Stimulated activated CD8-positive, alpha-beta memory T cell treated with anti-CD3 and anti-CD28 coated beads, Interleukin-15, amount 100 ng/mL, for 4 hours (primary cell): ENCODE results near the gene HERC3.

ENCODE experiments used
- DNase-seq, 2 donors: peaks; one replicate each; pipeline ENCODE4 v3.0.0-alpha.2; 2020; ENCODE audit warnings: low read depth in 2 of 2

Gene HERC3

DNA sequence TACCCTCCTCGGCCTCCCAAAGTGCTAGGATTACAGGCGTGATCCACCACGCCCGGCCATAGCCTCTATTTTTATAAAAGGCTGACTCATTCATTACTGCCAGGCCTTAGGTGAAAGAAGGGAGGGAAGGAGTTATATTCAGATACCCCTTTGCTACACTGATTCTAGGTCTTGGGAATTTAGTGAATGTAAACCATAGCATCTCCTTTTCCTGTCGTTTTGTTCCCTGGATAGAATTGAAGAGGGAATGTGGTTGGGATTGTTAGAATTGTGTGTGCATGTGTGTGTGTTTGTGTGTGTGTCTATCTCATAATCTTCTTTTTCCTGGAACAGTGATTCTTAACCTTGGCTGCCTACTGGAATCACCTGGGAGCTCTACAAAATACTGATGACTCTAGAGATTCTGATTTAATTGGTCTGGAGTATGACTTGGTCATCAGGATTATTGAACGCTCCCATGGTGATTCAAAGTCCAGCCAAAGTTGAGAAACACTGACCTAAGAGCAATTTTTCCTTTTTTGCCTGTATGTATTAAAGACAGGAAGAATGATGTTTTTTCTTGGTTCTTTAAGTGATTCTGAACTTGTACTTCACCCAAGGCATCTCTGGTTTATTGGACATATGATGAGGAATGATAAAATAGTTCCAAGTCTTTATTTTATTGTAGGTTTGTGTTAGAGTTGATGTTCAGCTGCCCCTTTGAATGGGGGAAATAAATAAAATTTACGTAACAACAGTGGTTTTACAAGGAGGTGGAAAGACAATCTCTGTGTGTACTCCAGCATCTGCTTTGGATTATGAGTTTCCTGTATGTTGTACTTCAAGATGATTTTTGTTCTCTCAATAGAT lies 68.4 kb downstream of the HERC3 start:
- DNase-seq, result no peak

DNA sequence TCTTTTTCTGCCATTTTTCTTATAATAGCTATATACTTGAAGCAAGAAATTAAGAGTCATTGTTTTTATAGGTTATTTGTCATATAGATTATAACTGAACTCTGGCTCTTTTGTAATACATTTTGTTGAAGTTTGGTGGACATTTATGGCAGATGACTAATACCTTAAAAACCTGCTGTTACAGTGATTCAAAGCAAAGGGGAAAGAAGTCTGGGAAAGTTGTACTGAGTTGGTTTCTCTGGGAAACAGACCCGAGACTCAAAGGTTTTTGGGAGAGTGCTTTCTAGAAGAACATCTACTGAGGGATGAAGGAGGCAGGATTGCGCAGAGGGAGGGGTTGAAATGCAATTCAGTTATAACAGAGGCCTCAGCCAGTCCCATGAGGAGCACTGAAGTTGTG lies 69.5 kb downstream of the HERC3 start:
- no peak for DNase-seq

DNA sequence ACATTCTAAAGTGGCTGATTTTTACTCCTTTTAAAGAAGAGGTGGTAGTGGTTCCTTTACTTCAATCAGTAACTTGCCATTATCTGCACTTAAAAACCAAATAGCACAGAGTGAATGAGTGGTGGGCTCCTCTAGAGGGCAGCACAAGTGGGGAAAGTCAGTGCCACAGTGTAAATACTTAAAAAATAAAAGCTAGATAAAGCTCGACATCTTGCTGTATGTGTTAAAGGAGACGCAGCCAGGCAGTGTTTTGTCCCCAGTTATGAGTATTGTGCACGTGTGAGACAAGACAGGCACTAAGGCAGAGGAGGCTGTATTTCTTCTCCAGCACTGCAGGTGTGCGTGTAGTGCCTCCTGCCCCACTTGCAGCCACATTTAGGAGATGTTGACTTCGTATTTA lies 80.7 kb downstream of the HERC3 start:
- DNase-seq, result no peak

DNA sequence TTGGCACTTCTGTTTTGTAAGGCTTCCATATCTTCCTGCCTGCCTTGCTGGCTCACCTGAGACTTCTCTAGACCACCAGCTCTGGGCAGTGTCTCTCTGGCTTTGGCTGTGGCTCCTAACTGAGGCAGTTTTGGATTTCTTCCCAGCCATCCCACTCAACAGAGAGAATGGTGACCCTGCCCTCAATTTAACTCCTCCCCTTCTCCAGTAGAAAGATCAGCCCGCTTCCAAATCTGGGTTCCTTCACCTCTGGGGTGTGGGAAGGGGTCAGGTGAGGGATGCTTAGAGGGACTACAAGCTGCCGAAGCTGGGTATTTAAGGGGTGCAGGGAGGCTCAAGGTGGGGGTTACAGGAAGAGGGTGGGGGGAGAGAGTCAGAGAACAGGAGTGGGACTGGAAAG lies 81.6 kb downstream of the HERC3 start:
- DNase-seq, result no peak

DNA sequence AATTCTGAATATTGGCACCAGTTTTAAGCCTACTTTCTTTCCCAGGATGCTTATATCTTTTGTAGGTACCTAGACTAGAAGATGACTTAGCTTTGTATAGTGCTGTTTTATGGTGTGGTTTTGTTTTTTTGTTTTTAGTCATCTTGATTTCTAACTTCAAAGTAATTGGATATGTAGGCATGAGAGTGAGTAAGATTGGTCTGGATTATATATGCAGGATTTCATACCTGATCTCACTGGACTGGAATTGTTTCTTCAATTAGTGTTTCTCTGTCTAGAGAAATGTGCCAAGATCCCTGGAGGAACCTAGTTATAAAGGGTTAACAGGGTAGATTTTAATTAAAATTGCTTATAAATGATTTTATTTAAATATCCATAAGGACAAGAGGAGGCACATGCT lies 82.3 kb downstream of the HERC3 start:
- no peak for DNase-seq

DNA sequence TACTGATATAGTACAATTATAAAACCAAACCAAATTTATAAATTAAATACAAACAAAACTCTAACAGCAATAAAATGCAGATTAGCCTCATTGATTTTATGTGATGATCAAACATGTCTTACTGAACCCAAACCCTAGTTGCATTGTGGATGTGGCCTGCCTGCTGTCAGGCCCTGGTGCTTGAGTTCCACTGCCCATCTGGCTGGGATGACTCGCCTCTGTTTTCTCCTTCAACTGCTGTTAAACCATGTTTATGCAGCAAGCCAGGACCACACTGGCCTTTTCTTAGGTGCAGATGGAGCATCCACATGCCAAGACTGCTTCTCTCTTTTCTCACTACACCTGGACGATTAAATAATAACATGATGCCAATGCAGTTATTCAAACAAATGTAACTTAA lies 82.7 kb downstream of the HERC3 start:
- no peak for DNase-seq

DNA sequence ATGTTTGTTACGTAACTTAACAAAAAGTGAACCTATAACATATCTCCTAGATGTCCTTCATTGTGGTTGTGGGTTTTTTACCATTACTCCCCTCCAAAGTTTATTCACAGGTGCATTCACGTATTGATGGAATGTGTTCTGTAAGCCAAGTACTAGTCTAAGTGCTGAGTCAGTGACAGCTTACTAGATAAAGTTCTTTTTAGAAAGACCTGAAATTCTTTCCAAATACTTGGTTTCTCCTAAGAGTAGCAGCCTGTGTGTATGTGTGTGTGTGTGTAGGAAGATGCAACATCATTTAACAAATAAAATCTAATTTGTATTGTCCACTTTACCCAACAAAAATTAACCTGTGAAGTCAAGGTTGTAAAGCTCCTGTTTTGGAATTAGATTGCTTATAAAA lies 83.3 kb downstream of the HERC3 start:
- DNase-seq, result no peak

DNA sequence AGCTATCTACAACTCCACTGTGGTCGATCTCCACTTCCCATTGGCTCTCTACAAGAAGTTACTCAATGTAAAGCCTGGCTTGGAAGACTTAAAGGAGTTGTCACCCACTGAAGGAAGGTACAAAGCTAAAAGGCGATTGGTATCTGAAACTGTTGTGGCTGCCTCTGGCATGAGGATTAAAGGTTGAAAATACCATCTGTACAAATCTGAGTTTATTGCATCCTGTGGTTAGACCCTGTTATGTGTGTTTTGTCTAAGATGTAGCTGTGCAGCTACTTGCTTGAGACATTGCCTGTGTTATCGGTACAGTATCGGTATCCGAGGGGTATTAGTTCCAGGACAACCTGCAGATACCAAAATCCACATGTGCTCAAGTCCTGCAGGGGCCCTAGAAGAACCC lies 88.9 kb downstream of the HERC3 start:
- DNase-seq, result no peak

DNA sequence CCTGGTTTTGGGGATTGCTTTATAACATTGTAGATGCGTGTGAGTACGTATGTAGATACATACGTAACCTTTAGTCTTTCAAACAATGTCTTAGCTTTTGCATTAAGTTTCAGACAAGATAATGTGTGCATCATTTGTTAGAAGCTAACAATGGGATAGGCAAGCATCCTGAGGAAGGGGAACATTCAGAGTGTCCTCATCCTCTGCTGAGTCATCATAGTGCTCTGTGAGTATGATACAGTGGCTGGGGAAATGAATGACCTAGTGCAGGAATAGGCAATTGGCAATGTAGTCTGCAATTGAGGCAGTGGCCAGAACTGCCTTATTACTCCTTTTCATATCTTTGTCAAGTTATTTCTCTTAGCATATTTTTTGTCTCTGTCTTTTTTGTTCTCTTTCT lies 98.1 kb downstream of the HERC3 start:
- DNase-seq, result no peak

DNA sequence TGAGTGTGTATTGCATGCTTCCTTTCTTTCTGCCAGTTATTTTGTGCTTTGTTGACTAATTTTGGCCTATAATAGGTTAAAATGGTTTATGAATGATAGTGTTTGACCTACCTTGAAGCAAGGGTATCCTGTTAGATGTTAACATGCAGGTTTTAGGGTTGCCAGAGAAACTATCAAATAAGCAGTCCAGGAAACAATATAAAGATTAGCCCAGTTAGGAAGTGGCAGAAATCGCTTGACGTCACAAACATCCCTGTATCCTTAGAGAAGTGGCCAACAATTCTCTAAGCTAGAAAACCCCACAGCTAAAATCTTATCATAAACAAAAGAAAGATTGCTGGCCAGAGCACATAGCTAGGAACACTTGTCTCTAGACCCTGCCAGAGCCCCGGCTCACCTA lies 101.5 kb downstream of the HERC3 start:
- no peak for DNase-seq

DNA sequence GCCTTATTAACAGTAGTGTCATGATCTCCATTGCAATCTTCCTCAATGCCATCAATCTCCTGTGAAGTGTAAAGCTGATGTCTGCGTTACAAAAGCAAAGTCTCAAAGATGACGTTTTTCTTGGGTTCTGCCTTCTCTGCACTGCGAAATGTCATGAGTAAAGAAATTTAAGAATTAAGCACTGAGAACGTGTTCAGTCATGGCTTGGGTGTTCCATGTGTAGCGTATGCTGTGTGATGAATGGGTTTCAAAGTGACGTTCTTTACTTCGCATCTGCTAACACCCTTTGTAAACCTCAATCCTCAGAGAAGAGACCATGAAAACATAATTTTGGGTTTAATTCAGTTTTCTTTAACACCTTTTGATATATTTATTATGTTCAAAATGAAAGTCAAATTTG lies 104.3 kb downstream of the HERC3 start:
- no peak for DNase-seq

DNA sequence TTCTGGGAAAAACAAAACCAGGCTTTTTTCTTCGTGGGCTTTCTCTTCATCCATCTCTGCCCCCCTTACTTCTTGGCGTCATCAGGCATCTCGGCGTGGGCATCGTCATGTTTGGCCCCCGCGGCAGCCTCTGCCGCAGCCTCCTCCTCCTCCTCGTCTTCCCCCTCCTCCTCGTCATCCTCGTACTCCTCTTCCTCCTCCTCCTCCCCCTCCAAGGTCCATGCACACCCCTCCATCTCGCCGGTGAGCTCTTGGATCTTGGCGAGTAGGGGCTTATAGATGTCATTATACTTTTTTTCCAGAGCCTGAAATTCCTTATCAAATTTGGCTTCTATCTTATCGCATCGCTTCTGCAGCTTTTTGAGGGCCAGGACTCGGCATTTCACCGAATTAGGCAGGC lies 104.9 kb downstream of the HERC3 start:
- DNase-seq, result no peak

DNA sequence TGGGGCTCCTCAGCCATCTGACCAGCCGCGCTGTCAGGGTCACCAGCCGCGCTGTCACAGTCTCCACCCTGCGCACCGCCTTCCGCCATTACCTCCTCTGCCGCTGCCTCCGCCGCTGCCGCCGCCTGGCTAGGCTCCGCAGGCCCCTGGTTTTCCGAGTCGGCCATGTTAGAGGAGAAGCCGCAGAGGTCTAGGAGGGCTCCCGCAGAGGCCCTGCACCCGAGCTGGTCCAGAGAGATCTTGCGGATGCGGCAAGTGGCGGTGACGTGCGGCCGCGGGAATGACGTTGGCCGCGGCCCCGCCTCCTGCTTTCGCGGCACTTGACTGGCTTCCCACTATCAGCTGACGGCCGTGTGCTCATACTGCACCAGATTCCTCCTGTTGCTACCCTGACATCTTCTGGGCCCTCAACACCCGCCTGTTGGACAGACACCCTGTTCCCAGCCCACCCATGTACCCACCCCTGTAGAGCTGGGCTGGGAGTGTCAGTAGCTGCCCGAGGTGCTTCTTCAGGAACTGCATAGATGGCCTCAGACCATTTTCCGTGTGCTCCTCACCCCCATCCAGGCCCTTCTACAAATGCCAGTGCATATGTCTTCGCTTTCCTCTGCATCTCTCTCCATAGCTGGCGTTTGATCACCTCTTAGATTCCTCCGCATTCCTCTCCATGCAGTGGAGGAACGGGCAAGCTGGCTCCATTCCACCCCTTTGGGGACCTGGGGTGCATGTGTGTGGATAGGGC lies 105.5 kb downstream of the HERC3 start, which contains the start of gene NAP1L5:
NAP1L5 (minus strand) TSS at position 242 of the 742 bp plus-strand sequence; CDS start at position 167, 75 bp downstream.
- DNase-seq, result peak; percentile 10 to 47

DNA sequence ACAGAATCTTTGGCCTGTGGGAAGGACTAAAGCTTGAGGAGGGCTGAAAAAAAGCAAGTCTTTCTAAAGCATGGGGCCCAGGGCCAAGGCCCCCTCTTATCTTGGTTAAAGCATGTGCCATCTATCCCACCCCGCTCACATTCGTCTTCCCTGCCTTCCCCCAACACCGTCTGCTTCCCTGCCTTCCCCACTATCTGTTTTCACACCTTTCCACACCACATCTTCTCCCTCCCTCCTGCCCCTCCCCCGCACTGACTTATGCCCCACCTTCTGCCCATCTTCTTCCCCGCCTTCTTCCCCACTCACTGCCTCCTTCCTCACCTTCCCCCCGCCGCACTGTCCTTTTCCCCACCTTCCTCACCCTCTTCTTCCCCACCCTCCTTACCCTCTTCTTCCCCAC lies 106.2 kb downstream of the HERC3 start:
- no peak for DNase-seq

DNA sequence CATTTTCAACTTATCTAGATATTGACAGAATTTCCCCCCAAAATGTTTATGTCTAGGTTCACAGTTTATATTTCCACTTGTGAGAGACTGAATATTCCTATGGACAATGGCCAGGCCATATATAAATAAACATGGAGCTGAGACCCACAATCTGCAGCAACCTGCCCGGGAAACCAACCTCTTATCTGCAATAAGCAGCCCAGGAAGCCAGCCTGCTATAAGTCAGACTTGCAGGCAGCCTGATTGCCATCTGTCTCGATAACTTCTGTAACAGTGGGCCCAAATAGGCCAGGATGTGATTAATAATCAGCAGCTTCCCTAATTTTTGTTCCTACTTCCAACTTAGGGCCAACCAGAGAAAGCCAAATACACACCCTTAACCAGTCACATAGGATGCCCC lies 110.5 kb downstream of the HERC3 start:
- DNase-seq, result no peak

DNA sequence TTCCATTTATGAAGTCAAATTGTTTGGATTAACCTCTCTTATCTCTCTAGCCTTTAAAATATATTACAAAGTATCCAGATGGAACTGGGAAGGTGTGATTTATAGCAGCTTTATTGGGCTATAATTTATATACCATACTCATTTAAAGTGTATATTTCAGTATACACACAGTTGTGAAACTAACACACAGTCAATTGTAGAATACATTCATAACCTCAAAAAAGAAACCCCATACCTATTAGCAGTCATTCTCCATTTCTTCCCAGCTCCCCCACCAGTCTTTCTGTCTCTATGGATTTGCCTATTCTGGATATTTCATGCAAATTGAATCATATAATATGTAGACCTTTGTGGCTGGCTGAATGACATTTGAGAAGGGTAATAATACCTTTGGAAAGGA lies 112.9 kb downstream of the HERC3 start:
- no peak for DNase-seq

DNA sequence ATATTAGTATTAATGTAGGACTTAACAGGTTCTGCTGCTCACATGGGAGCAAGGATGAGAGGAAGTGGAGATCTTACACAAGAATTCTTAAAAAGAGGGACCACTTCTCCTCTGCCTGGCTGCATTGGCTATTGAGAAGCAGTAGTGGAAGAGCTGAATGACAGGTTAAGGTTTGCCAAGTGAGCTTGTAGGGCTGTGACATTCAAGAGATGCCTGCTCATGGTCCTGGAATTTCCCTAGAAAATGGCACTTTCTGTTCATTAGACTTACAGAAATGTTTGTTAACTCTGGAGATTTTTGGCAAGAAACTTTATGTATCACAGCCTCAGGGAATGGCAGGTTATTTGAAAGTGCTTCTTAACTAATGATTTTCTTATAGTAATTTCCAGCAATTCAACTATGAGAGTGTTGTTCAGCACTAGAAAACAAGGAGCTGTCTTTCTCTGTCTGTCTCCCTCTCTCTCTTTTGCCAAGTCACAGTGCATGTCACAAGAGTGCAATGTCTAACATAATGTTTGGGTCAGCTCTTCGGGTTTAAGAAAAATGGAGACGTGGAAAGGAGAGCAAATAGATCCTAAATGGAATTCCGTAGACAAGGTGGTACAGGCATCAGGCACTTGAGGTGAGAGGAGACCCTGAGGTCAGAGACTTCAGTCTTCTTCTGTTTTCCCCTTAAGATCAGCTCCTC lies 113.7 kb downstream of the HERC3 start:
- no peak for DNase-seq

DNA sequence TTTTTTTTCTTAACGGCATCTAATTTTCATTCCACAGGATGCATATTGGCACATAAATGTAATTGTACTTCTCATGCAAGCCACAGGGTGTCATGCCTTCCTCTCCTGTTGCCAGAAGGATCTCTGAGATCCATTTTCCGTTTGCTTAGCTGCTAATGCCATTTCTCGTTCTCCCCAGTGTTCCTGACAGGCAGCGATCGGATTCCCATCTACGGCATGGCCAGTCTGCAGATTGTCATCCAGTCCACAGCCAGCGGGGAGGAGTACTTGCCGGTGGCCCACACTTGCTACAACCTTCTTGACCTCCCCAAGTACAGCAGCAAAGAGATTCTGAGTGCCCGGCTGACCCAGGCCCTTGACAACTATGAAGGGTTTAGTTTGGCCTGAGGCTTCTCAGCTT lies 114.3 kb downstream of the HERC3 start:
- DNase-seq, result no peak

DNA sequence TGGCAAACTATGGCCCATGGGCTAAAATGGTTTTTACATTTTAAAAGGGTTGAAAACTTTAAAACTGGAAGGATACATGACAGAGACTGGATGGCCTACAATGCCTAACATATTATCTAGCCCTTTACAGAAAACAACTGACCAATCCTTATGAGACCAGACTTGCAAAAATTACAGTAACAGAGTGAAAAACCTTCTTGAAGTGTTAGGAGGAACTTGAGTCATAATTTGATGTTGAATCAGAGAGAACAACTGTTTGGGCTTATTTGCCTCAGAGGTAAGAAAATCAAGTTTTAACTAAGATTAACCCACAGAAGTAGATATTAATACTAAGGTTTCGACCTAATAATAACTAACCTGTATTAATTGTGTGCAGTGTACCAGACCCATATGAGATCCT lies 117.7 kb downstream of the HERC3 start:
- no peak for DNase-seq

DNA sequence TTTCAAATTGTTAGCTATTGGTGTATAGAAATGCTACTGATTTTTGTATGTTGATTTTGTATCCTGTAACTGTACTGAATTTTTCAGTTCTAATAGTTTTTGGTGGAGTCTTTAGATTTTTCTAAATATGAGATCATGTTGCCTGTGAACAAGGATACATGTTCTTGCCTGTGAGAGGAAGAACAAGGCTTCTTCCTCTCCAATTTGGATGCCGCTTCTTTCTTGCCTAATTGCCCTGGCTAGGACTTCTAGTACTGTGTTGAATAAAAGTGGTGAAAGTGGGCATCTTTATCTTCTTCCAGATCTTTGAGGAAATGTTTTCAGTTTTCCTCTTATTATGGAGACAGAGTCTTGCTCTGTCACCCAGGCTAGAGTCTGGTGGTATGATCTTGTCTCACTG lies 121.5 kb downstream of the HERC3 start:
- no peak for DNase-seq

DNA sequence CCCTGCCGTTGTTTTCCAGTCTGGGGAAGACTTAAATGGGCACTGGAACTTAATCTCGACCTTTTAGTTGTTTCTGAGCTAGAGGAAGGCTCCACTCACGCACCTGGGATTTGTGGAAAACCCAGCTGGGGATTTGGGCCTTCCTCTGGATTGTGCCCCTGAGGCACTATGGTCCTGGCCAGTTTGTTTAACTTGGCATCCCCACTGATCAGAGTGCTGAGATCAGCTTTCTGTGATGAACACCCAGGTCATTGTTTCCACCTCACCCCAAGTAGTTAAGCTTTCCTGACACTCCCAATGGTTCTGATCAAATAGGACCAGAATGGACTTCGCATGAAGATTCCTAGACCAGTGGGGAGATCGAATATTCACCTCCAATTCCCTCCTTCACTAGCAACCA lies 125.8 kb downstream of the HERC3 start:
- DNase-seq, result no peak

DNA sequence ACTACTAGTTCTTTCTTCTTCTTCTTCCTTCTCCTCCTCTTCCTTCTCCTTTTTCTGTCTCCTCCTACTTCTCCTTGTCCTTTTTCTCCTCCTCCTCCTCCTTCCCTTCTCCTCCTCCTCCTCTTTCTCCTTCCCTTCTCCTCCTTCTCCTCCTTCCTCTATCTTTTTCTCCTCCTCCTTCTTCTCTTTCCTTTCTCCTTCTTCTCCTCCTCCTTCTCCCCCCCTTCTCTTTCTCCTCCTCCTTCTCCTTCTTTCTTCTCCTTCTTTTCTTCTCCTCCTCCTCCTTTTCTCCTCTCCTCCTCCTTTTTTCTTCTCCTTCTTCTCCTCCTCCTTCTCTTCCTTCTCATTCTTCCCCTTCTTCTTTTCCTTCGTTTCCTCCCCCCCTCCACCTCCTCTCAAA lies 127.1 kb downstream of the HERC3 start:
- no peak for DNase-seq
